B cell (primary cell): ENCODE results near the gene CHRNA1. TPM values are rescaled to one million over a fixed set of nuclear protein-coding genes. Genes with fewer than 3 reads are reported as not detected.

Source experiments
- ATAC-seq: fragments of 200-7000 bp; cut with Tn5 transposase; one replicate; pipeline ENCODE4 v1.10.0; 2021; ENCODE audit warnings: low read depth, mild to moderate bottlenecking, moderate number of reproducible peaks, moderate library complexity
- CTCF ChIA-PET: fragments of 350-600 bp; sonication (Branson Sonifier 250); formaldehyde crosslinking; loops from one replicate; lab custom pipeline; 2021; ENCODE audit warnings: antibody characterized with exemption, inconsistent platforms; lab: Charles Lee
- POLR2A ChIA-PET: fragments of 350-600 bp; sonication (Branson Sonifier 250); formaldehyde crosslinking; loops from one replicate; lab custom pipeline; 2021; ENCODE audit warnings: antibody characterized with exemption; lab: Charles Lee
- DNase-seq: peaks from one replicate; pipeline ENCODE4 v3.0.0; 2013
- H2AFZ ChIP-seq: 2 replicates; pipeline ENCODE4 v1.6.1; 2012; ENCODE audit warnings: mild to moderate bottlenecking, low read depth, low read length; ENCODE audit not compliant: insufficient read depth, poor library complexity, severe bottlenecking
- H3K27ac ChIP-seq, 2 donors: 1 replicate in 1 of 2; 2 replicates in 1 of 2; pipeline ENCODE4 v1.5.1; 2012 to 2013; ENCODE audit warnings: low read length in 2 of 2, mild to moderate bottlenecking in 2 of 2, moderate library complexity in 1 of 2
- H3K27me3 ChIP-seq, 4 experiments: fragments of 200-600 bp in 1 of 4; sonication (generic) in 1 of 4; replicated peaks in 1 of 4; 1 replicate in 2 of 4; 2 replicates in 2 of 4; pipeline versions ENCODE4 v1.6.1 to v1.7.0; 2013 to 2016; ENCODE audit warnings: low read length in 3 of 4, mild to moderate bottlenecking in 2 of 4, mixed read lengths in 1 of 4, moderate library complexity in 1 of 4; ENCODE audit not compliant: insufficient read depth in 4 of 4, control insufficient read depth in 3 of 4; ENCODE audit errors: control extremely low read depth in 1 of 4
- H3K36me3 ChIP-seq, 2 experiments: replicated peaks in 1 of 2; 1 replicate in 1 of 2; 2 replicates in 1 of 2; pipeline versions ENCODE4 v1.6.1 to v1.7.1; 2013; ENCODE audit warnings: low read length in 1 of 2; ENCODE audit not compliant: insufficient read depth in 2 of 2, control insufficient read depth in 1 of 2; ENCODE audit errors: control extremely low read depth in 1 of 2, extremely low read depth in 1 of 2
- H3K4me1 ChIP-seq, 2 donors: fragments of 200-600 bp in 1 of 2; sonication (generic) in 1 of 2; 1 replicate in 1 of 2; 2 replicates in 1 of 2; pipeline versions ENCODE4 v1.5.1 to v1.6.1; 2013 to 2017; ENCODE audit warnings: low read length in 2 of 2; ENCODE audit not compliant: control insufficient read depth in 2 of 2, insufficient read depth in 2 of 2
- H3K4me2 ChIP-seq: replicated peaks from 2 replicates; pipeline ENCODE3; 2012; ENCODE audit warnings: mild to moderate bottlenecking, low read depth, low read length; ENCODE audit not compliant: poor library complexity, severe bottlenecking
- H3K4me3 ChIP-seq, 5 experiments: fragments of 200-600 bp in 1 of 5; sonication (generic) in 1 of 5; 1 replicate in 3 of 5; 2 replicates in 2 of 5; pipeline versions ENCODE4 v1.5.1 to v1.7.0; 2011 to 2016; ENCODE audit warnings: low read length in 4 of 5, mild to moderate bottlenecking in 4 of 5, low read depth in 2 of 5, control low read depth in 1 of 5, moderate library complexity in 1 of 5; ENCODE audit not compliant: insufficient read depth in 1 of 5; ENCODE audit errors: control extremely low read depth in 1 of 5, extremely low read depth in 1 of 5
- H3K79me2 ChIP-seq: fragments of 200-600 bp; sonication (generic); one replicate; pipeline ENCODE4 v1.6.0; 2016; ENCODE audit warnings: low read length; ENCODE audit not compliant: control insufficient read depth, insufficient read depth
- H3K9ac ChIP-seq: fragments of 200-600 bp; sonication (generic); 2 replicates; pipeline ENCODE4 v1.6.1; 2017; ENCODE audit warnings: mild to moderate bottlenecking, low read length, moderate library complexity
- H3K9me3 ChIP-seq, 3 donors: one replicate each; pipeline versions ENCODE4 v1.6.1 to v1.7.1; 2013; ENCODE audit warnings: low read length in 2 of 3; ENCODE audit not compliant: control insufficient read depth in 2 of 3, insufficient read depth in 1 of 3; ENCODE audit errors: control extremely low read depth in 1 of 3
- H4K20me1 ChIP-seq: 2 replicates; pipeline ENCODE4 v1.6.0; 2012; ENCODE audit warnings: mild to moderate bottlenecking, low read length; ENCODE audit not compliant: insufficient read depth, control insufficient read depth, poor library complexity, severe bottlenecking
- H3K27ac Mint-ChIP-seq: one replicate; pipeline ENCODE4 v1.8.0; 2021; ENCODE audit warnings: mixed read lengths
- H3K27me3 Mint-ChIP-seq: one replicate; pipeline ENCODE4 v1.8.0; 2021; ENCODE audit warnings: mixed read lengths
- H3K4me1 Mint-ChIP-seq: one replicate; pipeline ENCODE4 v1.8.0; 2021; ENCODE audit warnings: mixed read lengths
- H3K4me3 Mint-ChIP-seq: one replicate; pipeline ENCODE4 v1.8.0; 2021; ENCODE audit warnings: mixed read lengths
- H3K9me3 Mint-ChIP-seq: one replicate; pipeline ENCODE4 v1.8.0; 2022; ENCODE audit warnings: mixed read lengths; ENCODE audit not compliant: insufficient read depth
- CTCF ChIP-seq: fragments of 200-600 bp; IDR thresholded peaks from one replicate; pipeline ENCODE4 v1.8.0; 2022; ENCODE audit warnings: antibody characterized with exemption, mild to moderate bottlenecking
- EZH2 ChIP-seq: IDR thresholded peaks from 2 replicates; pipeline ENCODE4 v1.6.1; 2012; ENCODE audit warnings: borderline replicate concordance, low read depth, mild to moderate bottlenecking, moderate library complexity, low read length; ENCODE audit not compliant: insufficient read depth, poor library complexity, severe bottlenecking
- WGBS: methylation state at CpG from one replicate; pipeline ENCODE4 v1.1.5; 2013; ENCODE audit warnings: missing lambda C conversion rate; ENCODE audit not compliant: insufficient coverage; 5-methylcytosine and 5-hydroxymethylcytosine counted together
- intact Hi-C: fragments of 100-400 bp; cut with micrococcal nuclease; formaldehyde crosslinking; loops from one replicate; pipeline ENCODE4 v1.10.0; 2022
- polyA plus RNA-seq: library from polyadenylated mRNA; depleted of rRNA; stranded (reverse); fragments of >200 nt; gene quantifications from 2 replicates; pipeline ENCODE4 v1.2.3, GENCODE V29; 2012
- total RNA-seq, 2 donors: library from RNA; stranded (reverse); fragments of 120-200 nt in 1 of 2; gene quantifications; 1 replicate in 1 of 2; 2 replicates in 1 of 2; pipeline versions ENCODE4 v1.2.3 to v1.2.4, GENCODE V29; 2013 to 2022

Gene CHRNA1
- total and polyA plus RNA-seq, 2 donors (not counting 1 experiment from before 2014, with no cell fraction given), result 0.20 to 0.22 TPM

- peaks cover 25% of the 10 kb centered on the region for H3K27me3 Mint-ChIP-seq
- ChIA-PET CTCF (no interaction called here), POLR2A (no interaction called here)
- no peaks in the 10 kb centered on the region for H3K9me3 Mint-ChIP-seq
- H3K9ac ChIP-seq, result no peak overlapping the region
- no peak overlapping the region for H3K4me3 Mint-ChIP-seq
- H3K27ac Mint-ChIP-seq, result no peak overlapping the region
- no peaks in the 10 kb centered on the region for H3K4me1 ChIP-seq
- peaks cover 5% of the 10 kb centered on the region for H3K4me1 Mint-ChIP-seq
- TF ChIP-seq EZH2 (no peak), CTCF (no peak)
- peaks cover 0 to 25% (median 3%) of the 10 kb centered on the region in 4 experiments for H3K27me3 ChIP-seq
- intact Hi-C loops, result no loop called here
- no peak overlapping the region for H3K27ac ChIP-seq
- no peak overlapping the region for H3K4me2 ChIP-seq
- ATAC-seq (no peak), DNase-seq (no peak)
- no peaks in the 10 kb centered on the region for H3K79me2 ChIP-seq
- H3K36me3 ChIP-seq, result no peaks in the 10 kb centered on the region
- no peaks in the 10 kb centered on the region for H3K9me3 ChIP-seq
- H2AFZ ChIP-seq, result no peak overlapping the region
- H3K4me3 ChIP-seq, result no peak overlapping the region
- no peaks in the 10 kb centered on the region for H4K20me1 ChIP-seq
Measured at GRCh38 chr2:174761837-174762236, 2.4 kb downstream of the CHRNA1 start.

- Histone ChIP-seq H3K4me2 (no peak overlapping the region), H3K27me3 (peaks cover 0 to 19% (median 3%) of the 10 kb centered on the region in 4 experiments), H3K36me3 (no peaks in the 10 kb centered on the region), H3K79me2 (no peaks in the 10 kb centered on the region), H3K4me1 (no peaks in the 10 kb centered on the region), H2AFZ (no peak overlapping the region), H3K4me3 (no peak overlapping the region), H3K9me3 (no peaks in the 10 kb centered on the region), H4K20me1 (no peaks in the 10 kb centered on the region), H3K27ac (no peak overlapping the region), H3K9ac (no peak overlapping the region)
- peaks cover 5% of the 10 kb centered on the region for H3K4me1 Mint-ChIP-seq
- 94% methylated on average over 4 of the region's 5 CpGs for WGBS
- H3K4me3 Mint-ChIP-seq, result no peak overlapping the region
- no peak for TF ChIP-seq EZH2
- TF ChIP-seq CTCF, result no peak
- ATAC-seq (no peak), DNase-seq (no peak)
- no peak overlapping the region for H3K27ac Mint-ChIP-seq
- no peaks in the 10 kb centered on the region for H3K9me3 Mint-ChIP-seq
- CTCF ChIA-PET, result interaction anchor here (1.2 kb wide), 1 partner anchor 11 kb away, joined by 4 read pairs; no protein-coding TSS in a partner anchor
- intact Hi-C loops, result no loop called here
- peaks cover 28% of the 10 kb centered on the region for H3K27me3 Mint-ChIP-seq
- POLR2A ChIA-PET, result no interaction called here
Measured at GRCh38 chr2:174760845-174761473, 3.3 kb downstream of the CHRNA1 start.
